Tibial nerve (tissue), 4 donors: ENCODE data around the gene MAN2B2.

Experiments
- EP300 ChIP-seq, 2 donors: sonication (generic); formaldehyde crosslinking; IDR thresholded peaks; one replicate each; pipeline ENCODE4 v1.6.1; 2017; ENCODE audit warnings: antibody characterized with exemption in 2 of 2, mild to moderate bottlenecking in 1 of 2
- POLR2A ChIP-seq, 2 donors: fragments of 450-650 bp; IDR thresholded peaks; one replicate each; pipeline ENCODE4 v1.6.1; 2017; ENCODE audit warnings: antibody characterized with exemption in 2 of 2, mild to moderate bottlenecking in 2 of 2, moderate library complexity in 2 of 2
- TF ChIP-seq, protein P1 (sequence below), 5 experiments: fragments of 200-600 bp in 3 of 5; fragments of 450-650 bp in 2 of 5; sonication (generic) in 3 of 5; IDR thresholded peaks; one replicate each; pipeline ENCODE4 v1.5.1; 2016 to 2019; ENCODE audit warnings: antibody characterized with exemption in 5 of 5, mild to moderate bottlenecking in 3 of 5, moderate library complexity in 2 of 5

DNA sequence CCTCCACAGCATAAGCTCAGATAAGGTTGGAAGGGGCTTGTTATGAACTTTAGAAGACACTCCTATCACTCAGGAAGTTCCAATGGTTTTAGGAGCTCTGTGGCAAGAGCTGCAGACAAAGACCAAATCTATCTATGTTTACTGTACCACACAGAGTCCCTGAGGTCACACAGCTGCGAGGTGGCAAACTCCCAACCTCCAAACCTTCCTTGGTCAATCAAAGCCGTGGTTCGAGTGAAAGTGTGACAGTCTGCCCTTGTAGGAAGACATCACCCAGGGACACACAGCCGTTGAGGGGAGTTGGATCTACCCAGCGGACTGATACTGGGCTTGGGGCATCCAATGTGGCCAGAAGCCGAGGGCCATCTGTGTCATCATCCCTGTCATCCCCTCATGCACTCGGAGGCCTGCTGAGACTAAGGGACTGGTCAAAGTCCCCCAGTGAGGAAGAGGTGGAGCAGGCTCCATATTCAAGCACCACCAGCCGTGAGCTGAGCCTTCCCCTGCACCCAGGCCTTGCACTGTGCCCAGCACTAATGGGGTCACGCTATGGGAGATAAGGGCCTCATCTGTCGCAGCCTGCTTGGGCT, 26.8 kb downstream of the MAN2B2 start:
- TF ChIP-seq, protein P1, sequence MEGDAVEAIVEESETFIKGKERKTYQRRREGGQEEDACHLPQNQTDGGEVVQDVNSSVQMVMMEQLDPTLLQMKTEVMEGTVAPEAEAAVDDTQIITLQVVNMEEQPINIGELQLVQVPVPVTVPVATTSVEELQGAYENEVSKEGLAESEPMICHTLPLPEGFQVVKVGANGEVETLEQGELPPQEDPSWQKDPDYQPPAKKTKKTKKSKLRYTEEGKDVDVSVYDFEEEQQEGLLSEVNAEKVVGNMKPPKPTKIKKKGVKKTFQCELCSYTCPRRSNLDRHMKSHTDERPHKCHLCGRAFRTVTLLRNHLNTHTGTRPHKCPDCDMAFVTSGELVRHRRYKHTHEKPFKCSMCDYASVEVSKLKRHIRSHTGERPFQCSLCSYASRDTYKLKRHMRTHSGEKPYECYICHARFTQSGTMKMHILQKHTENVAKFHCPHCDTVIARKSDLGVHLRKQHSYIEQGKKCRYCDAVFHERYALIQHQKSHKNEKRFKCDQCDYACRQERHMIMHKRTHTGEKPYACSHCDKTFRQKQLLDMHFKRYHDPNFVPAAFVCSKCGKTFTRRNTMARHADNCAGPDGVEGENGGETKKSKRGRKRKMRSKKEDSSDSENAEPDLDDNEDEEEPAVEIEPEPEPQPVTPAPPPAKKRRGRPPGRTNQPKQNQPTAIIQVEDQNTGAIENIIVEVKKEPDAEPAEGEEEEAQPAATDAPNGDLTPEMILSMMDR (IDR thresholded peaks at IDR 0.05): no peak
- TF ChIP-seq EP300 (IDR thresholded peaks at IDR 0.05) (no peak), POLR2A (IDR thresholded peaks at IDR 0.05) (no peak)
